Measurements from ENCODE around the gene PTPRM. TPM values are rescaled to one million over a fixed set of nuclear protein-coding genes. Genes with fewer than 3 reads are reported as not detected.

PTPRM gene
- polyA plus RNA-seq, 3 donors = 0.04 to 2.1 (median 0.66) TPM

DNA sequence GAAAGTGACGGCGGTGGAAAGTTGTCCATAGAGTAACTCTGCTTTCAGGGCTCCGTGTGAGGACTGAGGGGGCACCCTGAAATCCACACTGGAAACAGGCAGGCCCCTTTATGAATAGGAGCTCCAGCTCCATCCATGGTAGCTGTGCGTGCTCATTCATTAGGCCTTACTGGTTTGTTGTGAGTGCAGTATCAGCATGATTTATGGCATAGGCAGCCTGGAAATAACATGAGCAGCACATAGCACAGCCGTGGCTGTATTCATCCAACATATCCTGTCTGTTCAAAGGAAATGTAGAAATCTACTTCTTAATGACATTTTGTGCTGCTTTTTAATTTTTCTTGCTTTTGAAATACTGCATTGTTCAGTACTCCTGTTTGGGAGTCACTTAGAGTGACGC is 627.3 kb downstream of the PTPRM start:
- 83% methylated on average over 3 of the region's 6 CpGs for WGBS (ENCODE audit: insufficient coverage)
- no peaks in the 10 kb centered on the region for H3K36me3 ChIP-seq (replicated peaks in 1 of 2; ENCODE audit: control insufficient read depth in 1 of 2, insufficient read depth in 2 of 2, low read length in 2 of 2)

DNA sequence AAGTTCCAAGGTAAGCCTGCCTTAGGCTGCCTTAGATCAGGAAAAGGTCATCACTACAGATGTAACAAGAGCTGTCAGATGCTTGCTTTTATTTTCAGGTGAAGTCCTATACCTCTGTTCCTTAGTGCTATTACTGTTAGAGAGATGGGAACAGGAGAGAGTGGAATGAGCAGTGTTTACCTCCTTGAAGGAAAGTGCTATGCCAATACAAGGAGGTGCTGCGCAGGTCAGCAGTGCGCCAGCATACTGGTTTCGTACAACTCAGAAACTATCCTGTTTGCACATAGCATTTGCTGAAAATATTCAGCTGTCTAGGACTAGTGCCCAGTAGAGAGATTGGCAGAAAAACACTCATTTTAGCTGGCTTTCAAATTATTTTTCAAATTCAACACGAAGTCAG is 629.1 kb downstream of the PTPRM start:
- H3K27me3 ChIP-seq (ENCODE audit: control insufficient read depth in 2 of 2, insufficient read depth in 2 of 2, low read length in 2 of 2) = no peaks in the 10 kb centered on the region
- no peak overlapping the region for H3K9ac ChIP-seq (ENCODE audit: insufficient read depth, low read length, poor library complexity, severe bottlenecking)
- H3K9me3 ChIP-seq (replicated peaks in 1 of 2; ENCODE audit: control insufficient read depth in 1 of 2, insufficient read depth in 1 of 2, low read length in 2 of 2) = peaks cover 0 to 2% of the 10 kb centered on the region in 2 donors
- no peak overlapping the region for H3K27ac ChIP-seq (ENCODE audit: low read depth in 1 of 2, low read length in 2 of 2)
- TF ChIP-seq, protein P1, sequence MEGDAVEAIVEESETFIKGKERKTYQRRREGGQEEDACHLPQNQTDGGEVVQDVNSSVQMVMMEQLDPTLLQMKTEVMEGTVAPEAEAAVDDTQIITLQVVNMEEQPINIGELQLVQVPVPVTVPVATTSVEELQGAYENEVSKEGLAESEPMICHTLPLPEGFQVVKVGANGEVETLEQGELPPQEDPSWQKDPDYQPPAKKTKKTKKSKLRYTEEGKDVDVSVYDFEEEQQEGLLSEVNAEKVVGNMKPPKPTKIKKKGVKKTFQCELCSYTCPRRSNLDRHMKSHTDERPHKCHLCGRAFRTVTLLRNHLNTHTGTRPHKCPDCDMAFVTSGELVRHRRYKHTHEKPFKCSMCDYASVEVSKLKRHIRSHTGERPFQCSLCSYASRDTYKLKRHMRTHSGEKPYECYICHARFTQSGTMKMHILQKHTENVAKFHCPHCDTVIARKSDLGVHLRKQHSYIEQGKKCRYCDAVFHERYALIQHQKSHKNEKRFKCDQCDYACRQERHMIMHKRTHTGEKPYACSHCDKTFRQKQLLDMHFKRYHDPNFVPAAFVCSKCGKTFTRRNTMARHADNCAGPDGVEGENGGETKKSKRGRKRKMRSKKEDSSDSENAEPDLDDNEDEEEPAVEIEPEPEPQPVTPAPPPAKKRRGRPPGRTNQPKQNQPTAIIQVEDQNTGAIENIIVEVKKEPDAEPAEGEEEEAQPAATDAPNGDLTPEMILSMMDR (IDR thresholded peaks at IDR 0.05) = no peak
- H3K27me3 Mint-ChIP-seq (ENCODE audit: low read depth in 3 of 3) = no peaks in the 10 kb centered on the region
- H3K4me1 Mint-ChIP-seq = no peaks in the 10 kb centered on the region
- no peak overlapping the region for H2AFZ ChIP-seq (ENCODE audit: insufficient read depth, low read depth, low read length, poor library complexity, severe bottlenecking)
- no peak overlapping the region for H3K27ac Mint-ChIP-seq
- H3K79me2 ChIP-seq (ENCODE audit: insufficient read depth, low read length) = no peaks in the 10 kb centered on the region
- no peak for DNase-seq
- intact Hi-C loops (cut with micrococcal nuclease) = no loop called here
- no peaks in the 10 kb centered on the region for H3K36me3 Mint-ChIP-seq
- H3K4me3 Mint-ChIP-seq = no peak overlapping the region
- H3K36me3 ChIP-seq (replicated peaks in 1 of 2; ENCODE audit: control insufficient read depth in 1 of 2, insufficient read depth in 2 of 2, low read length in 2 of 2) = no peaks in the 10 kb centered on the region
- peaks cover 1 to 7% (median 3%) of the 10 kb centered on the region in 7 donors for H3K9me3 Mint-ChIP-seq
- 100% methylated on average over 3 of the region's 4 CpGs for WGBS (ENCODE audit: insufficient coverage)
- no peaks in the 10 kb centered on the region for H4K20me1 ChIP-seq (ENCODE audit: insufficient read depth, low read length)
- no peak overlapping the region for H3K4me3 ChIP-seq (replicated peaks in 1 of 3; ENCODE audit: low read depth in 2 of 3, low read length in 3 of 3)
- H3K4me2 ChIP-seq (replicated peaks; ENCODE audit: extremely low read depth, low read length, poor library complexity, severe bottlenecking) = no peak overlapping the region
- no peaks in the 10 kb centered on the region for H3K4me1 ChIP-seq (ENCODE audit: control insufficient read depth in 1 of 2, insufficient read depth in 2 of 2, low read length in 2 of 2)

More for the DNA sequence above, 627.3 kb downstream of the PTPRM start:
- H3K9me3 ChIP-seq (replicated peaks in 1 of 2; ENCODE audit: control insufficient read depth in 1 of 2, insufficient read depth in 1 of 2, low read length in 2 of 2) = no peaks in the 10 kb centered on the region
- no peaks in the 10 kb centered on the region for H3K27me3 ChIP-seq (ENCODE audit: control insufficient read depth in 2 of 2, insufficient read depth in 2 of 2, low read length in 2 of 2)
- intact Hi-C loops (cut with micrococcal nuclease) = no loop called here
- Mint-ChIP-seq H3K4me1 (no peaks in the 10 kb centered on the region), H3K4me3 (no peak overlapping the region), H3K9me3 (peaks cover 0 to 8% (median 3%) of the 10 kb centered on the region in 7 donors), H3K36me3 (no peaks in the 10 kb centered on the region), H3K27ac (no peak overlapping the region), H3K27me3 (ENCODE audit: low read depth in 3 of 3) (no peaks in the 10 kb centered on the region)
- no peak overlapping the region for H2AFZ ChIP-seq (ENCODE audit: insufficient read depth, low read depth, low read length, poor library complexity, severe bottlenecking)
- H4K20me1 ChIP-seq (ENCODE audit: insufficient read depth, low read length) = no peaks in the 10 kb centered on the region
- no peaks in the 10 kb centered on the region for H3K4me1 ChIP-seq (ENCODE audit: control insufficient read depth in 1 of 2, insufficient read depth in 2 of 2, low read length in 2 of 2)
- TF ChIP-seq, protein P1 (IDR thresholded peaks at IDR 0.05) = no peak
- H3K27ac ChIP-seq (ENCODE audit: low read depth in 1 of 2, low read length in 2 of 2) = no peak overlapping the region
- no peaks in the 10 kb centered on the region for H3K79me2 ChIP-seq (ENCODE audit: insufficient read depth, low read length)
- H3K4me3 ChIP-seq (replicated peaks in 1 of 3; ENCODE audit: low read depth in 2 of 3, low read length in 3 of 3) = no peak overlapping the region
- H3K9ac ChIP-seq (ENCODE audit: insufficient read depth, low read length, poor library complexity, severe bottlenecking) = no peak overlapping the region
- no peak overlapping the region for H3K4me2 ChIP-seq (replicated peaks; ENCODE audit: extremely low read depth, low read length, poor library complexity, severe bottlenecking)
- DNase-seq = no peak
